Liver (tissue), 9 donors: ENCODE data around the gene APOC1. TPM values are rescaled to one million over a fixed set of nuclear protein-coding genes. Genes with fewer than 3 reads are reported as not detected.

ENCODE experiments used
- DNase-seq: peaks from one replicate; pipeline ENCODE4 v3.0.0-alpha.2; 2017; ENCODE audit warnings: low spot score
- H3K27ac ChIP-seq, 2 donors: one replicate each; pipeline ENCODE4 v1.7.0; 2013; ENCODE audit warnings: inconsistent platforms in 2 of 2, low read length in 2 of 2, control low read depth in 1 of 2, low read depth in 1 of 2, mild to moderate bottlenecking in 1 of 2
- H3K27me3 ChIP-seq, 4 donors: one replicate each; pipeline versions ENCODE4 v1.6.1 to v1.7.0; 2013; ENCODE audit warnings: low read length in 3 of 4, inconsistent platforms in 1 of 4, mild to moderate bottlenecking in 1 of 4, moderate library complexity in 1 of 4; ENCODE audit not compliant: control insufficient read depth in 4 of 4, insufficient read depth in 4 of 4
- H3K36me3 ChIP-seq, 4 donors: one replicate each; pipeline versions ENCODE4 v1.6.1 to v1.7.0; 2013; ENCODE audit warnings: low read length in 3 of 4, mild to moderate bottlenecking in 3 of 4, low read depth in 1 of 4, moderate library complexity in 1 of 4; ENCODE audit not compliant: control insufficient read depth in 4 of 4, insufficient read depth in 3 of 4
- H3K4me1 ChIP-seq, 4 donors: one replicate each; pipeline versions ENCODE4 v1.6.1 to v1.7.0; 2013; ENCODE audit warnings: low read length in 3 of 4, mild to moderate bottlenecking in 3 of 4, moderate library complexity in 1 of 4; ENCODE audit not compliant: control insufficient read depth in 4 of 4, insufficient read depth in 4 of 4
- H3K4me3 ChIP-seq, 3 donors: one replicate each; pipeline versions ENCODE4 v1.6.1 to v1.7.0; 2013; ENCODE audit warnings: low read length in 3 of 3, control low read depth in 1 of 3, low read depth in 1 of 3, mild to moderate bottlenecking in 1 of 3
- H3K9ac ChIP-seq, 2 donors: one replicate each; pipeline ENCODE4 v1.7.0; 2013; ENCODE audit warnings: low read length in 2 of 2, mild to moderate bottlenecking in 2 of 2, moderate library complexity in 2 of 2, control low read depth in 1 of 2, low read depth in 1 of 2
- H3K9me3 ChIP-seq, 4 donors: one replicate each; pipeline versions ENCODE4 v1.6.1 to v1.7.0; 2013; ENCODE audit warnings: low read length in 3 of 4; ENCODE audit not compliant: control insufficient read depth in 4 of 4
- ATF3 ChIP-seq: IDR thresholded peaks from 2 replicates; pipeline ENCODE4 v1.6.1; 2016; ENCODE audit warnings: antibody characterized with exemption
- CTCF ChIP-seq: fragments of 150-350 bp; IDR thresholded peaks from 2 replicates; pipeline ENCODE4 v1.5.1; 2017; ENCODE audit warnings: improper control_type of control experiment, low read depth, low read length; ENCODE audit not compliant: missing input control
- EGR1 ChIP-seq, 2 donors: IDR thresholded peaks; 2 replicates each; pipeline ENCODE4 v1.6.1; 2016 to 2018; ENCODE audit warnings: antibody characterized with exemption in 2 of 2, low read depth in 2 of 2
- FOXA1 ChIP-seq: IDR thresholded peaks from 2 replicates; pipeline ENCODE4 v1.6.1; 2016; ENCODE audit warnings: antibody characterized with exemption
- FOXA2 ChIP-seq: IDR thresholded peaks from 2 replicates; pipeline ENCODE4 v1.6.1; 2016; ENCODE audit warnings: antibody characterized with exemption
- GABPA ChIP-seq, 2 donors: IDR thresholded peaks in 1 of 2; conservative IDR thresholded peaks in 1 of 2; 2 replicates each; pipeline ENCODE4 v1.6.1; 2016; ENCODE audit warnings: antibody characterized with exemption in 2 of 2, mild to moderate bottlenecking in 1 of 2, moderate library complexity in 1 of 2
- HNF4A ChIP-seq, 2 donors: conservative IDR thresholded peaks; 2 replicates each; pipeline ENCODE4 v1.6.1; 2016; ENCODE audit warnings: antibody characterized with exemption in 2 of 2, mild to moderate bottlenecking in 2 of 2
- HNF4G ChIP-seq: IDR thresholded peaks from 2 replicates; pipeline ENCODE4 v1.6.1; 2016; ENCODE audit warnings: antibody characterized with exemption
- JUND ChIP-seq, 2 donors: IDR thresholded peaks; 2 replicates each; pipeline ENCODE4 v1.6.1; 2016; ENCODE audit warnings: antibody characterized with exemption in 2 of 2
- MAX ChIP-seq: IDR thresholded peaks from 2 replicates; pipeline ENCODE4 v1.6.1; 2016; ENCODE audit warnings: antibody characterized with exemption
- NR2F2 ChIP-seq: IDR thresholded peaks from 2 replicates; pipeline ENCODE4 v1.6.1; 2016; ENCODE audit warnings: antibody characterized with exemption
- RAD21 ChIP-seq, 2 donors: IDR thresholded peaks; 2 replicates each; pipeline ENCODE4 v1.6.1; 2016; ENCODE audit warnings: antibody characterized with exemption in 2 of 2, mild to moderate bottlenecking in 2 of 2
- REST ChIP-seq: IDR thresholded peaks from 2 replicates; pipeline ENCODE4 v1.6.1; 2016; ENCODE audit warnings: antibody characterized with exemption, mild to moderate bottlenecking
- SP1 ChIP-seq: IDR thresholded peaks from 2 replicates; pipeline ENCODE4 v1.6.1; 2018; ENCODE audit warnings: antibody characterized with exemption, mild to moderate bottlenecking
- TAF1 ChIP-seq: conservative IDR thresholded peaks from 2 replicates; pipeline ENCODE4 v1.6.1; 2016; ENCODE audit warnings: antibody characterized with exemption, mild to moderate bottlenecking
- YY1 ChIP-seq: IDR thresholded peaks from 2 replicates; pipeline ENCODE4 v1.6.1; 2016; ENCODE audit warnings: antibody characterized with exemption, mild to moderate bottlenecking
- ZBTB33 ChIP-seq: IDR thresholded peaks from 2 replicates; pipeline ENCODE4 v1.6.1; 2016; ENCODE audit warnings: antibody characterized with exemption
- WGBS: extraction: QIAGEN DNeasy Blood & Tissue Kit; methylation state at CpG from one replicate; pipeline ENCODE4 v1.1.7; 2013; 5-methylcytosine and 5-hydroxymethylcytosine counted together
- polyA plus RNA-seq, 2 donors: library from polyadenylated mRNA; stranded (reverse) in 1 of 2; unstranded in 1 of 2; fragments of 200-250 nt in 1 of 2; fragments of >200 nt in 1 of 2; fragmentation: Nextera tagmentation in 1 of 2; extraction: Ambion mirVana in 1 of 2; gene quantifications; one replicate each; pipeline versions ENCODE4 v1.2.1 to v1.2.3, GENCODE V29; 2013 to 2015
- total RNA-seq, 2 donors: library from RNA; depleted of rRNA; stranded (reverse); fragments of >200 nt; gene quantifications; one replicate each; pipeline ENCODE4 v1.2.3, GENCODE V29; 2014
- donor health status: healthy.
- donor health status: healthy.
- donor health status: healthy.
- donor health status: healthy.
- donor health status: healthy.

APOC1 gene
- total and polyA plus RNA-seq, 4 donors: 612 to 10,095 (median 2,966) TPM

- TF ChIP-seq EGR1 (IDR thresholded peaks at IDR 0.05; ENCODE audit: low read depth in 2 of 2): peak; percentile 28 to 56
- TF ChIP-seq GABPA (IDR thresholded peaks at IDR 0.05 in 1 of 2, conservative IDR thresholded peaks at IDR 0.05 in 1 of 2): peak; percentile 72 to 90
- TF ChIP-seq HNF4G: no peak
- TF ChIP-seq JUND (IDR thresholded peaks at IDR 0.05): peak in 1 of 2 donors; percentile 65
- no peak for TF ChIP-seq TAF1
- TF ChIP-seq MAX: peak; percentile 90
These were observed 40.5 kb downstream of the APOC1 start, which contains the start of gene CLPTM1 (continued) for GRCh38 chr19:44954649-44955504.

- Histone ChIP-seq H3K9me3 (no peaks in the 10 kb centered on the region), H3K4me3 (peak overlapping the region; percentile 96 to 99 (median 96)), H3K27ac (peak overlapping the region in 1 of 2 donors; percentile 98), H3K4me1 (peaks cover 0 to 57% (median 51%) of the 10 kb centered on the region in 4 donors), H3K9ac (peak overlapping the region; percentile 82 to 88), H3K36me3 (peaks cover 0 to 4% (median 0%) of the 10 kb centered on the region in 4 donors), H3K27me3 (no peaks in the 10 kb centered on the region)
- 2% methylated on average over 40 of the region's 40 CpGs for WGBS
- no peak for TF ChIP-seq HNF4A (conservative IDR thresholded peaks at IDR 0.05)
- no peak for TF ChIP-seq TAF1
- TF ChIP-seq RAD21 (IDR thresholded peaks at IDR 0.05): no peak
- no peak for TF ChIP-seq FOXA1
- no peak for TF ChIP-seq YY1
- no peak for TF ChIP-seq ATF3
- TF ChIP-seq MAX: no peak
- no peak for TF ChIP-seq HNF4G
- no peak for TF ChIP-seq REST
- no peak for TF ChIP-seq FOXA2
- no peak for TF ChIP-seq CTCF
- TF ChIP-seq SP1: no peak
- no peak for TF ChIP-seq EGR1 (IDR thresholded peaks at IDR 0.05; ENCODE audit: low read depth in 2 of 2)
- no peak for TF ChIP-seq ZBTB33
- no peak for TF ChIP-seq NR2F2
- no peak for DNase-seq
These were observed 41.4 kb downstream of the APOC1 start for GRCh38 chr19:44955505-44956439.
